Activated CD4-positive, CD25-positive, alpha-beta regulatory T cell treated with anti-CD3 and anti-CD28 coated beads, Interleukin-2, amount 50 U/mL, for 24 hours (primary cell): ENCODE data around the gene ATP5F1D.

Experiments used
- ATAC-seq, 2 donors: fragments of 150-1000 bp; cut with Tn5 transposase; one replicate each; pipeline ENCODE4 v1.10.0; 2021; ENCODE audit warnings: mild to moderate bottlenecking in 1 of 2, moderate library complexity in 1 of 2

The ATP5F1D gene

GRCh38 chr19:1283207-1283916 is 41.8 kb downstream of the ATP5F1D start:
- ATAC-seq: no peak

GRCh38 chr19:1283917-1284292 is 42.4 kb downstream of the ATP5F1D start:
- ATAC-seq: no peak

GRCh38 chr19:1284293-1284978 is 42.9 kb downstream of the ATP5F1D start:
- no peak for ATAC-seq

- ATAC-seq: no peak
Observed at GRCh38 chr19:1284979-1285736, 43.6 kb downstream of the ATP5F1D start.

GRCh38 chr19:1285737-1286360 is 44.3 kb downstream of the ATP5F1D start, which contains the start of gene EFNA2:
TSS of gene EFNA2 (plus strand) at chr19:1285873. CDS start at chr19:1286169, 296 bp downstream.
- no peak for ATAC-seq

- no peak for ATAC-seq
Observed at GRCh38 chr19:1286487-1287353, 45.2 kb downstream of the ATP5F1D start.

- no peak for ATAC-seq
Observed at GRCh38 chr19:1287354-1288225, 46.0 kb downstream of the ATP5F1D start.

GRCh38 chr19:1288226-1288612 is 46.7 kb downstream of the ATP5F1D start:
- no peak for ATAC-seq

GRCh38 chr19:1288833-1289685 is 47.5 kb downstream of the ATP5F1D start:
- ATAC-seq: no peak

- ATAC-seq: no peak
Observed at GRCh38 chr19:1289686-1290025, 48.1 kb downstream of the ATP5F1D start.

- no peak for ATAC-seq
Observed at GRCh38 chr19:1290196-1290702, 48.7 kb downstream of the ATP5F1D start.

- no peak for ATAC-seq
Observed at GRCh38 chr19:1290703-1291651, 49.4 kb downstream of the ATP5F1D start.

GRCh38 chr19:1291761-1292418 is 50.3 kb downstream of the ATP5F1D start:
- no peak for ATAC-seq

- ATAC-seq: no peak
Observed at GRCh38 chr19:1292419-1293151, 51.0 kb downstream of the ATP5F1D start.

GRCh38 chr19:1293782-1294604 is 52.4 kb downstream of the ATP5F1D start:
- ATAC-seq: no peak
